Measurements from ENCODE around the gene COL20A1. TPM values are rescaled to one million over a fixed set of nuclear protein-coding genes. Genes with fewer than 3 reads are reported as not detected.

COL20A1 gene
- total and polyA plus RNA-seq, 7 experiments from 2014 or later: 0.08 TPM; not detected in 6

- peaks cover 7 to 13% of the 10 kb centered on the region in 2 donors for H3K4me1 ChIP-seq (ENCODE audit: control insufficient read depth in 2 of 2, insufficient read depth in 2 of 2, low read length in 2 of 2)
- H3K9me3 ChIP-seq (ENCODE audit: control insufficient read depth in 2 of 3, low read length in 3 of 3): no peaks in the 10 kb centered on the region
- H3K27ac Mint-ChIP-seq: no peak overlapping the region
- H3K27ac ChIP-seq (ENCODE audit: low read depth, low read length): no peak overlapping the region
- ChIA-PET POLR2A (no interaction called here), CTCF (no interaction called here)
- no peaks in the 10 kb centered on the region for H3K27me3 ChIP-seq (ENCODE audit: control insufficient read depth in 2 of 2, insufficient read depth in 2 of 2, low read length in 2 of 2)
- no peaks in the 10 kb centered on the region for H3K36me3 ChIP-seq (ENCODE audit: control insufficient read depth in 2 of 3, insufficient read depth in 3 of 3, low read length in 3 of 3)
- DNase-seq (no peak), ATAC-seq (no peak)
- H3K4me3 Mint-ChIP-seq: no peak overlapping the region
- intact Hi-C loops (cut with micrococcal nuclease): no loop called here
- no peaks in the 10 kb centered on the region for H3K36me3 Mint-ChIP-seq
- H3K4me3 ChIP-seq (ENCODE audit: low read length): no peak overlapping the region
- peaks cover 0 to 4% (median 4%) of the 10 kb centered on the region in 5 donors for H3K27me3 Mint-ChIP-seq
- peaks cover 0 to 3% (median 0%) of the 10 kb centered on the region in 11 donors for H3K9me3 Mint-ChIP-seq
- H3K4me1 Mint-ChIP-seq: peaks cover 0 to 12% (median 4%) of the 10 kb centered on the region in 7 donors
Measured at GRCh38 chr20:63322933-63323273, 29.9 kb downstream of the COL20A1 start.

GRCh38 chr20:63323357-63323981, 30.5 kb downstream of the COL20A1 start:
- H3K27ac Mint-ChIP-seq: peak overlapping the region in 1 of 9 donors; percentile 65
- no peak overlapping the region for H3K4me3 Mint-ChIP-seq
- peaks cover 0 to 3% (median 0%) of the 10 kb centered on the region in 11 donors for H3K9me3 Mint-ChIP-seq
- Histone ChIP-seq H3K4me1 (ENCODE audit: control insufficient read depth in 2 of 2, insufficient read depth in 2 of 2, low read length in 2 of 2) (peaks cover 7 to 13% of the 10 kb centered on the region in 2 donors), H3K36me3 (ENCODE audit: control insufficient read depth in 2 of 3, insufficient read depth in 3 of 3, low read length in 3 of 3) (no peaks in the 10 kb centered on the region), H3K27me3 (ENCODE audit: control insufficient read depth in 2 of 2, insufficient read depth in 2 of 2, low read length in 2 of 2) (no peaks in the 10 kb centered on the region), H3K4me3 (ENCODE audit: low read length) (no peak overlapping the region), H3K9me3 (ENCODE audit: control insufficient read depth in 2 of 3, low read length in 3 of 3) (no peaks in the 10 kb centered on the region), H3K27ac (ENCODE audit: low read depth, low read length) (no peak overlapping the region)
- no peak for ATAC-seq
- ChIA-PET POLR2A (no interaction called here), CTCF (no interaction called here)
- H3K4me1 Mint-ChIP-seq: peaks cover 0 to 12% (median 4%) of the 10 kb centered on the region in 7 donors
- no peak for DNase-seq
- intact Hi-C loops (cut with micrococcal nuclease): no loop called here
- H3K36me3 Mint-ChIP-seq: no peaks in the 10 kb centered on the region
- H3K27me3 Mint-ChIP-seq: peaks cover 0 to 4% (median 4%) of the 10 kb centered on the region in 5 donors

- Mint-ChIP-seq H3K9me3 (peaks cover 0 to 3% (median 0%) of the 10 kb centered on the region in 11 donors), H3K36me3 (no peaks in the 10 kb centered on the region), H3K27me3 (peaks cover 0 to 4% (median 4%) of the 10 kb centered on the region in 5 donors), H3K4me3 (no peak overlapping the region), H3K27ac (peak overlapping the region in 1 of 9 donors; percentile 13), H3K4me1 (peaks cover 0 to 12% (median 4%) of the 10 kb centered on the region in 7 donors)
- peaks cover 7 to 13% of the 10 kb centered on the region in 2 donors for H3K4me1 ChIP-seq (ENCODE audit: control insufficient read depth in 2 of 2, insufficient read depth in 2 of 2, low read length in 2 of 2)
- H3K27ac ChIP-seq (ENCODE audit: low read depth, low read length): no peak overlapping the region
- DNase-seq (no peak), ATAC-seq (no peak)
- H3K27me3 ChIP-seq (ENCODE audit: control insufficient read depth in 2 of 2, insufficient read depth in 2 of 2, low read length in 2 of 2): no peaks in the 10 kb centered on the region
- POLR2A ChIA-PET: no interaction called here
- no peaks in the 10 kb centered on the region for H3K36me3 ChIP-seq (ENCODE audit: control insufficient read depth in 2 of 3, insufficient read depth in 3 of 3, low read length in 3 of 3)
- intact Hi-C loops (cut with micrococcal nuclease): no loop called here
- CTCF ChIA-PET: no interaction called here
- H3K9me3 ChIP-seq (ENCODE audit: control insufficient read depth in 2 of 3, low read length in 3 of 3): no peaks in the 10 kb centered on the region
- H3K4me3 ChIP-seq (ENCODE audit: low read length): no peak overlapping the region
Measured at GRCh38 chr20:63325021-63325471, 32.1 kb downstream of the COL20A1 start.

DNA sequence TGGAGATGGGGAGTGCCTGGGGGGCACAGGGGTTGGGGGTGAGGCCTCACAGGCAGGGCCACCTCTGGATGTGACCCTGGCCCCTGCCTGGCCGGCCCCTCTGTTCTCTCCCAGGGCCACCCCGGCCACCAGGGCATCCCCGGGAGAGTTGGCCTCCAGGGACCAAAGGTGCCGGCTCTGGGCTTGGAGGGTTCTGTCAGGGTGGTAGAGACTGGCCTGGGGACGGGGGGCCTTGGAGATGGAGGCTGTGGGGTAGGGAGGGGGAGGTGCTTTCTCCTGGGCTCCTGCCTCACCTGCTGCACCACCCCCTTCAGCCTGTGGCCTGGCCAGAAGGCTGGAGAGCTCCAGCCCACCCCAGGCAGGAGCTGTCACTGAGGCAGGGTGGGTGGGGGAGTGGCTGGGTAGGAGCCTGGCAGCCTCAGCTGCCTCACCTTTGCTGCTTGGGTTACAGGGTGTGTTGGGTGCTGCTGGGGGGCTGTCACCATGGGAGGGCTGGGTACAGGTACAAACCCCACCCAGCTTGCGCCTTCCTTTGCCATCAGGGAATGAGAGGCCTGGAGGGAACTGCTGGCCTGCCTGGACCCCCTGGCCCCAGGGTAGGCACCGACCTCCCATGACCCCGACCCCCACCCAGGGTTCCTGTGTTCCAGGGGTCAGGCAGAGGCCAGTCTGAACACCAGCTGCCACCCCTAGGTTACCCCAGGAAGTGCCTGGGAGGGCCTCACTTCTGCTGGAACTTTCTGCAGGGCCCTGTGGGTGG, 32.7 kb downstream of the COL20A1 start:
- H3K36me3 ChIP-seq (ENCODE audit: control insufficient read depth in 2 of 3, insufficient read depth in 3 of 3, low read length in 3 of 3): no peaks in the 10 kb centered on the region
- Mint-ChIP-seq H3K9me3 (peaks cover 0 to 3% (median 0%) of the 10 kb centered on the region in 11 donors), H3K27me3 (peaks cover 0 to 4% (median 4%) of the 10 kb centered on the region in 5 donors), H3K36me3 (no peaks in the 10 kb centered on the region), H3K4me3 (no peak overlapping the region), H3K27ac (peak overlapping the region in 4 of 9 donors; percentile 57 to 78 (median 66)), H3K4me1 (peaks cover 0 to 12% (median 4%) of the 10 kb centered on the region in 7 donors)
- H3K27ac ChIP-seq (ENCODE audit: low read depth, low read length): no peak overlapping the region
- no peak overlapping the region for H3K4me3 ChIP-seq (ENCODE audit: low read length)
- intact Hi-C loops (cut with micrococcal nuclease): no loop called here
- no peak for DNase-seq
- H3K4me1 ChIP-seq (ENCODE audit: control insufficient read depth in 2 of 2, insufficient read depth in 2 of 2, low read length in 2 of 2): peaks cover 7 to 13% of the 10 kb centered on the region in 2 donors
- peaks cover 0 to 4% (median 0%) of the 10 kb centered on the region in 3 experiments for H3K9me3 ChIP-seq (ENCODE audit: control insufficient read depth in 2 of 3, low read length in 3 of 3)
- ATAC-seq: no peak
- POLR2A ChIA-PET: no interaction called here
- H3K27me3 ChIP-seq (ENCODE audit: control insufficient read depth in 2 of 2, insufficient read depth in 2 of 2, low read length in 2 of 2): no peaks in the 10 kb centered on the region
- CTCF ChIA-PET: no interaction called here

DNA sequence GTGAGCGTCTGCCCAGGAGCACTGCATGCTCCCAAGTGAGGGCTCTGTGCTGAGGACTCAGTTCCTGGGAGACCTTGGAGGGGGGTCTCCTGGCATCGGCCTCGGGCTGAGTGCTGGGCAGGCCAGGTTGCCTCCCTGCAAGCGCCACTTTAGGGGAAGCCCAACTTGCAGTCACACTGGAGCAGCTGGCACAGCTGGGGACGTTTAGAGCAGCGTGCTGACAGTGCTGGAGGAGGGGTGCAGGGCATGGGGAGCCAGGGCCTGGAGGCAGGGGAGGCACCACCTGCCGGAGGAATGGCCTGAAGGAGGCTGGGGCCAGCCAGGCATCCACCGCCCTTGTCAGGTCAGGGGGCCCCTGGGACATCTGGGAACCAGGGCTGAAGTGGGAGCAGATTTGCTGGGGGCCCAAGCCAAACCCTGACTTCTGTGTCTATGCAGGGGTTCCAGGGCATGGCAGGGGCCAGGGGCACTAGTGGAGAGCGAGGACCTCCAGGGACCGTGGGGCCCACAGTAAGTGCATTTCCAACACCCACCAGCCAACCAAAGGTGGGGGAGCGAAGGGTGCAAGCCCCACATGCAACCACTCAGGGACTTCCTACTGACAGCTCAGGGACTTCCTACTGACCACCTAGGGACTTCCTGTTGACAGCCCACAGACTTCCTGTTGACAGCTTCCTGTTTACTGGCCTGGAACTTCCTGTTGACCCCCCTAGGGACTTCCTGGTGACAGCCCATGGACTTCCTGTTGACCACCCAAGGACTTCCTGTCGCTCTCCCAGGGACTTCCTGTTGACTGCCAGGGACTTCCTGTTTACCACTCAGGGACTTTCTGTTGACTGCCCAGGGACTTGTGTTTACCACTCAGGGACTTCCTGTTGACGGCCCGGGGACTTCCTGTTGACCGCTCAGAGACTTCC, 33.6 kb downstream of the COL20A1 start:
- POLR2A ChIA-PET: interaction anchor here (0.7 kb wide), 1 partner anchor 293 kb away, joined by 3 read pairs; no protein-coding TSS in a partner anchor
- H3K36me3 Mint-ChIP-seq: peaks cover 0 to 2% (median 2%) of the 10 kb centered on the region in 5 donors
- H3K9me3 Mint-ChIP-seq: peaks cover 0 to 5% (median 2%) of the 10 kb centered on the region in 11 donors
- Histone ChIP-seq H3K27me3 (ENCODE audit: control insufficient read depth in 2 of 2, insufficient read depth in 2 of 2, low read length in 2 of 2) (no peaks in the 10 kb centered on the region), H3K4me3 (ENCODE audit: low read length) (no peak overlapping the region), H3K9me3 (ENCODE audit: control insufficient read depth in 2 of 3, low read length in 3 of 3) (peaks cover 0 to 11% (median 0%) of the 10 kb centered on the region in 3 experiments), H3K36me3 (ENCODE audit: control insufficient read depth in 2 of 3, insufficient read depth in 3 of 3, low read length in 3 of 3) (no peaks in the 10 kb centered on the region), H3K4me1 (ENCODE audit: control insufficient read depth in 2 of 2, insufficient read depth in 2 of 2, low read length in 2 of 2) (peaks cover 7 to 13% of the 10 kb centered on the region in 2 donors), H3K27ac (ENCODE audit: low read depth, low read length) (peak overlapping the region; percentile 40)
- peak overlapping the region in 2 of 10 donors; percentile 27 to 59 for H3K4me3 Mint-ChIP-seq
- ATAC-seq (no peak), DNase-seq (no peak)
- H3K27ac Mint-ChIP-seq: peak overlapping the region; percentile 57 to 92 (median 78)
- intact Hi-C loops (cut with micrococcal nuclease): no loop called here
- H3K27me3 Mint-ChIP-seq: peaks cover 0 to 7% (median 3%) of the 10 kb centered on the region in 5 donors
- CTCF ChIA-PET: no interaction called here
- H3K4me1 Mint-ChIP-seq: peaks cover 0 to 12% (median 4%) of the 10 kb centered on the region in 7 donors

GRCh38 chr20:63327231-63327745, 34.3 kb downstream of the COL20A1 start:
- Mint-ChIP-seq H3K9me3 (peaks cover 5 to 10% (median 8%) of the 10 kb centered on the region in 11 donors), H3K27ac (peak overlapping the region; percentile 57 to 92 (median 78)), H3K36me3 (peaks cover 0 to 7% (median 6%) of the 10 kb centered on the region in 5 donors), H3K4me1 (peaks cover 0 to 12% (median 4%) of the 10 kb centered on the region in 7 donors), H3K4me3 (peak overlapping the region in 2 of 10 donors; percentile 27 to 59), H3K27me3 (peaks cover 3 to 13% (median 7%) of the 10 kb centered on the region in 5 donors)
- H3K27me3 ChIP-seq (ENCODE audit: control insufficient read depth in 2 of 2, insufficient read depth in 2 of 2, low read length in 2 of 2): no peaks in the 10 kb centered on the region
- DNase-seq: no peak
- ATAC-seq: peak; percentile 8
- intact Hi-C loops (cut with micrococcal nuclease): no loop called here
- H3K4me3 ChIP-seq (ENCODE audit: low read length): no peak overlapping the region
- peak overlapping the region; percentile 40 for H3K27ac ChIP-seq (ENCODE audit: low read depth, low read length)
- CTCF ChIA-PET: no interaction called here
- H3K9me3 ChIP-seq (ENCODE audit: control insufficient read depth in 2 of 3, low read length in 3 of 3): peaks cover 0 to 18% (median 0%) of the 10 kb centered on the region in 3 experiments
- POLR2A ChIA-PET: interaction anchor here (0.7 kb wide), 1 partner anchor 293 kb away, joined by 3 read pairs; no protein-coding TSS in a partner anchor
- H3K36me3 ChIP-seq (ENCODE audit: control insufficient read depth in 2 of 3, insufficient read depth in 3 of 3, low read length in 3 of 3): no peaks in the 10 kb centered on the region
- H3K4me1 ChIP-seq (ENCODE audit: control insufficient read depth in 2 of 2, insufficient read depth in 2 of 2, low read length in 2 of 2): peaks cover 7 to 13% of the 10 kb centered on the region in 2 donors

Data from naive thymus-derived CD4-positive, alpha-beta T cell (primary cell).